Measurements from ENCODE around the gene NEK6.

NEK6 gene

GRCh38 chr9:124329206-124329792 is 71.5 kb downstream of the NEK6 start:
- TF ChIP-seq TEAD4 (IDR thresholded peaks at IDR 0.05) (no peak), YY1 (IDR thresholded peaks at IDR 0.05; ENCODE audit: low read depth) (no peak), USF1 (IDR thresholded peaks at IDR 0.05) (no peak), TCF12 (IDR thresholded peaks at IDR 0.05; ENCODE audit: low read depth) (no peak), CEBPB (IDR thresholded peaks at IDR 0.05) (no peak), REST (IDR thresholded peaks at IDR 0.05; ENCODE audit: low read depth) (no peak), NFIC (IDR thresholded peaks at IDR 0.05) (no peak), CREB1 (IDR thresholded peaks at IDR 0.05; ENCODE audit: low read depth) (no peak), MAX (IDR thresholded peaks at IDR 0.05) (no peak), RAD21 (IDR thresholded peaks at IDR 0.05; ENCODE audit: low read depth) (no peak), EGR1 (IDR thresholded peaks at IDR 0.05) (no peak), ZBTB7A (IDR thresholded peaks at IDR 0.05; ENCODE audit: low read depth) (no peak), FOXM1 (IDR thresholded peaks at IDR 0.05; ENCODE audit: borderline replicate concordance, low read depth) (no peak), EP300 (IDR thresholded peaks at IDR 0.05; ENCODE audit: borderline replicate concordance) (no peak), TAF1 (IDR thresholded peaks at IDR 0.05; ENCODE audit: low read depth) (no peak)

GRCh38 chr9:124330011-124330697 is 72.4 kb downstream of the NEK6 start:
- TF ChIP-seq USF1 (IDR thresholded peaks at IDR 0.05) (no peak), MAX (IDR thresholded peaks at IDR 0.05) (no peak), ZBTB7A (IDR thresholded peaks at IDR 0.05; ENCODE audit: low read depth) (no peak), REST (IDR thresholded peaks at IDR 0.05; ENCODE audit: low read depth) (no peak), CEBPB (IDR thresholded peaks at IDR 0.05) (no peak), YY1 (IDR thresholded peaks at IDR 0.05; ENCODE audit: low read depth) (no peak), EP300 (IDR thresholded peaks at IDR 0.05; ENCODE audit: borderline replicate concordance) (no peak), TCF12 (IDR thresholded peaks at IDR 0.05; ENCODE audit: low read depth) (no peak)

GRCh38 chr9:124331580-124331979 is 73.8 kb downstream of the NEK6 start:
- TF ChIP-seq USF1 (IDR thresholded peaks at IDR 0.05), result no peak
- no peak for TF ChIP-seq RAD21 (IDR thresholded peaks at IDR 0.05; ENCODE audit: low read depth)
- no peak for TF ChIP-seq FOXM1 (IDR thresholded peaks at IDR 0.05; ENCODE audit: borderline replicate concordance, low read depth)
- no peak for TF ChIP-seq ZBTB7A (IDR thresholded peaks at IDR 0.05; ENCODE audit: low read depth)
- TF ChIP-seq NFIC (IDR thresholded peaks at IDR 0.05), result no peak

- TF ChIP-seq REST (IDR thresholded peaks at IDR 0.05; ENCODE audit: low read depth) (no peak), RAD21 (IDR thresholded peaks at IDR 0.05; ENCODE audit: low read depth) (no peak), EP300 (IDR thresholded peaks at IDR 0.05; ENCODE audit: borderline replicate concordance) (no peak), TAF1 (IDR thresholded peaks at IDR 0.05; ENCODE audit: low read depth) (no peak), TEAD4 (IDR thresholded peaks at IDR 0.05) (no peak), EGR1 (IDR thresholded peaks at IDR 0.05) (no peak), ZBTB7A (IDR thresholded peaks at IDR 0.05; ENCODE audit: low read depth) (no peak), YY1 (IDR thresholded peaks at IDR 0.05; ENCODE audit: low read depth) (no peak), MAX (IDR thresholded peaks at IDR 0.05) (no peak), USF1 (IDR thresholded peaks at IDR 0.05) (no peak), TCF12 (IDR thresholded peaks at IDR 0.05; ENCODE audit: low read depth) (no peak), FOXM1 (IDR thresholded peaks at IDR 0.05; ENCODE audit: borderline replicate concordance, low read depth) (no peak), NFIC (IDR thresholded peaks at IDR 0.05) (no peak), CEBPB (IDR thresholded peaks at IDR 0.05) (no peak), CREB1 (IDR thresholded peaks at IDR 0.05; ENCODE audit: low read depth) (no peak)
Measured at GRCh38 chr9:124332361-124333202, 74.8 kb downstream of the NEK6 start.

Measured in Ishikawa (cell line).